Measurements from ENCODE around the gene POLR2H.

Gene POLR2H

DNA sequence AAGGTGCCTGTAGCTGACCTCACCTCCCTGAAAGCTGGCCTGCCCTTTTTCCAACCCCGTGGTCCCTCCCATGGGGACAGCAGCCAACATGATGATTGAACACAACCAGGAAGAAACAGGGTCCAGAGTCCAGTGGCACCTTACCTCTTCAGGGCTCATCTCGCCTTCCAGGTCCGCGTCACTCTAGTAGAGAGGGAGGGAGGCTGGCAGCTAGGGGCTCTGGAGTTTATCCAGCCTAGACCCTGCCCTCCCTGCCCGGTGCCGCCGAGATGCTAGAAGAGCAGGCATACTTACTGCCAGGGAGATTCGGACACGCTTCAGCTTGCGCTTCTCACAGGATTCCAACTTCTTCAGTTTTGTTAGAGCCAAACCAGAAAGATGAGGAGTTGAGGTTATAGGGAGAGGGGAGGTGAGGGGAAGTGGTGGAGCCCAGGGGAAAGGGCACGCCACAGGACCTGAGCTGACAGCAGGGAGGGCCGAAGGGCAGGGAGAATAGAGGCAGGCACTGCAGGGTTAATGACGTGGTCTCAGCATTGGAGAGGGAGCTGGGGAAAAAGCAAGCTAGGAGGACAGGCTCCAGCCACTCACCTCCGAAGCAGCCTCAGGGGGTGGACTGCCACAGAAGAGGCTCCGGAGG lies 9.2 kb upstream of the POLR2H start:
- no peak for DNase-seq (ENCODE audit: low read depth)

DNA sequence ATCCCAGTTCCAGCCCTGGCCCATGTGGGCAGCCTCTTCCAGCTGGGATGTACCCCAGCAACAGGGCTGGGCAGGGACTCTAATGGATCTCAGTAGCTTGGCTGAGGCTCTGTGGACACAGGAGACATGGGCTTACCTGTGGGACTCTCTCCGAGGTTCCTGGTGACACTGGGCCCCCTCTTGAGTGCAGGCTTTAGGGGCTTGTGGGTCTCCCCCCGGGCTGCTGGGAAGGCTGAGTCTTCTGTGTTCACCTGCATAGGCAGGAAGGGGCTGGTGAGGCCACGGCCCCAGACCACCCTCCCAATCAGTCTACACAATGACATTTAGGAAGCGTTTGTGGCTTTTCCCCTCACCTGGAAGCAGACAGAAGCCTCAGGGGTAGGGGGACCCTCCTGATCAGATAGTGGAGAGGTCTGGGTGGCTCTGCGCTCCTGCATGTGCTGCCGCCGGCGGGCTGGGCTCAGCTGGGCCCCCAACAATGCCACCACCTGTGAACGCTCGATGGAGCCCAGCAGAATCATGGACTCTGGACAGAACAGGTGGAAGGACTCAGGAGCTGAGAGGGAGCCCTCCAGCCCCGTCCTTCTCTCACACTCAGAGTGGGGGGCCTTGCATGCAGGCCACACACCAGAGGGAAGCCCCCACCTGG lies 8.5 kb upstream of the POLR2H start:
- DNase-seq (ENCODE audit: low read depth): no peak

DNA sequence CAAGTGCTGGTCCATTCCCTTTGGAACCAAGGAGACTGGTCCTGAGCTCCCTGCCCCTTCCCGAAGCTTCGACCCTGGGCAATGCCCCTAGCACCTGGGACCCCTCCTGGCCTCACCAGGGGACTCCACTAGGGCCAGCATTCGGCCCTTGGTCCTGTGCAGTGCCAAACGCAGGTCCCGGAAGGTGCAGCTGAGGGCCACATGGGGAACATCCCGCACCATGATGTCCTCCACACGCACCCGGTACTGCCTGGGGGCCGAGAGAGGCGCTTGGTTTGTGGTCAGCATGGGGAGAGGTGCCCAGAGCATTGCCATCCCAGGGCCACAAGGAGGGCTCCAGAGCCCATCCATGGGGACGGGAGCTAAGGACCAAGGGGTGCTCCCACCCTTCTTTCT lies 8.0 kb upstream of the POLR2H start:
- no peak for DNase-seq (ENCODE audit: low read depth)

DNA sequence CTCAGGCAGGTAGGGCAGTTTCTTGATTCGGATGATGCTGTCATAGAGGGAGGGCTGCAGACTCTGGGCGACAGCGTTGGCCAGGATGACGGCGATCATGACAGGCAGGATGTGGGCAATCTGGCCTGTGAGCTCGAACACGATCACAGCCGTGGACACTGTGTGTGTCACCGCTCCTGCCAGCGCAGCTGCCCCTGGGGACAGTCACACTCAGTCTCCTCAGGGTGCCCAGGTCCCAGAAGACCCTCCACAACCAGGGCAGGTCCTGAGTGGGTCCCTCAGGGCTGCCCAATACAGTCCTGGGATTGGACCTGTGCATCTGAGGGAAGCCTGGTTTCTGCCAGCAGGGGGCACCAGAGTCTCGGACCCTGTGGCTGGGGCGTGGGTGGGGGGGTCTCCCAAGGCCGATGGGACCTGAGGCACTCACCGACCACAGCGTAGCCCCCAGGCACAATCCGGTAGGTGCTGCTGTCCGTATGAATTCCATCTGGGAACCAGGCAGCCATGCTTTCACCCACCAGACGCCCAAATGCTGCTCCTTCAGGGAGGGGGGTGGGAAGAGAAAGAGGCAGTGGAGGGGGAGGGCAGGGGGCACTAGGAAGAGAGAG lies 7.3 kb upstream of the POLR2H start:
- peak; percentile 52 for DNase-seq (ENCODE audit: low read depth)

GRCh38 chr3:184354754-184355153 lies 6.8 kb upstream of the POLR2H start:
- no peak for DNase-seq (ENCODE audit: low read depth)

GRCh38 chr3:184355261-184356040 lies 6.1 kb upstream of the POLR2H start:
- no peak for DNase-seq (ENCODE audit: low read depth)

DNA sequence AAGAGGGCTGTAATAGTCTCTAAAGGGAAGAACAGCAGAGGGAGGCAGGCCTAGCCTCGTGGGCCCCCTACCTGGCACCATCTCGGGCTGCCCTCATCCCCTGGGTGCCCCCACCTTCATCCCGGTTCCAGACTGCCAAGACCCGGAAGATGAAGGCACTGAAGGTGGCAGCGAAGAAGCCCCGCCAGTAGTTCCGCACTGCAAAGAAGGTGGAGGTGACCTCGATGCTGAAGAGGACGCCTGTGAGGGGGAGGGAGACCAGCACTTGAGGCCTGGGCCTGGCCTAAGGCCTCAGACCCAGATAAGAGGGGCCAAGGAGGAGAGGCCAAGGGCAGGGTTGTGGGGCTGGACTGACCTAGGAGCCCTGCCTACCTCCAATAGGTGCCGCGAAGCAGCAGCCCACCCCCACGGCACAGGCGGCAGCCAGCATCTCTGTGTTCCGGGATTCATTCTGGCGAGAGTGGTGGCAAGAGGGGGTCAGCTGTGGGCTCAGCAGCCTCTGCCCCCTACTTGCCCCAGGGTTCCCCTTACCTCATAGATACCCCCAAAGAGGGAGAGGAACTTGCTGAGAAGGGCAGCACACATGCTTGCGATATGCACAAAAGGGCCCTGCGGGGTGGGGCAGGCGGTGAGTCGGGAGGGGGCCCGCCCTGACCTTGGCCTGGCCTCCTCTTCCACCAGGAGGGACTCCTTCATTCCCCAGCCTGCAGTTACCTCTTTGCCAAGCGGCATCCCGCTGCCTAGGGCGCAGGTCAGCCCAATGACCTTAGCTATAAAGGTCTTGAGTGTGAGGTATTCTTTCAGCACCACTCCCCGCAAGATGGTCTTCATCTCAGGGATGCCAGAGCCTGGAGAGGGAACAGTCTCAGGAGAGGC lies 4.0 kb upstream of the POLR2H start:
- DNase-seq (ENCODE audit: low read depth): no peak

- no peak for DNase-seq (ENCODE audit: low read depth)
Measured at GRCh38 chr3:184358124-184358767, 3.3 kb upstream of the POLR2H start.

DNA sequence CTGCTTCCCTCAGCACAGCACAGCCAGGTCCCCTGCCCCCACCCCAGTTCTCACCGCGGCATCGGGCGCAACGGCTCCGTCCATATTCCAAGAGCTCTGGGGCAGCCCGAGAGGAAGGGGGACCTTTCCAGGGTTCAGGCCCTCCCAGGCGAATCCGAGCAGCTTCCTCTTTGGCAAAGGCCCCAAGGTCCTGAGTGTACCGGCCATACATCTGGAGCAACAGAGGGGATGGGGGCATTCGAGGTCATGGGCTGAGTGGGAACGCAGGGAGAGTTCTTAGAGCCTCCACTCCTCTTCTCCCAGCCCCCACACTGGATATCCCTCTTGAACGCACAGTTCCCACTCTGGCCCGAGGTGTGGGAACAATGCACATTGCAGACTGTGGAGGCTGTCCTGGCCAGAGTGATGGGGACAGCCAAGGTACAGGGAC lies 2.6 kb upstream of the POLR2H start:
- no peak for DNase-seq (ENCODE audit: low read depth)

- no peak for DNase-seq (ENCODE audit: low read depth)
Measured at GRCh38 chr3:184359610-184360009, 1.9 kb upstream of the POLR2H start.

GRCh38 chr3:184360070-184360928 lies 1.2 kb upstream of the POLR2H start:
- DNase-seq (ENCODE audit: low read depth): no peak

DNA sequence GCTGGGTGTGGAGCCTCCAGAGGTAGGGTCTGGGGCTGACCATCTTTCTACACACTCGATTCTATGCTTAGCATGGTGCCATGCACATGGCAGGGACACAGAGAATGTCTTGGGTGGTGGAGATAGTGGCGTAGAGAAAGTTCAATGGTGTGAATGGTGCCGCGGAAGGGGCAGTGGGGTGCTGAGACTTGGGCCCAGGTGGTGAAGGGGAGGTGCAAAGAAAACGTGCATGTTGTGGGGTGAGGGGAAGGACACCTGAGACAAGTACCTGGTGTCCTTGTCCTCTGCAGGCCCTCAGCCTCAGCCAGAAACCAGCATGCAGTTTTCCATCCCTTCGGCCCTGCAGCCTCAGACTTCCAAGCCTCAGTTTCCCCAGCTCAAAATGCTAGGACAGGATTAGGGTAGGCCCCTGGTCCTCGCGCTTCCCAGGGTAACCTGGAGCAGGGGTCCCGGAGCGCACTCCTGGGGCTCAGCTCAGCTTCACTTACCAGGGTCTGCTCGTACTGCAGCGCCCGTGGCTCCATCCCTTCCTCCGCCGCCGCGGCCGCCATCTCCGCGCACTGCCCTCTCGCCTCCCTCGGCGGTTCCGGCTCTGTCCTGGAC lies 480 bp upstream of the POLR2H start:
- no peak for DNase-seq (ENCODE audit: low read depth)

- peak; percentile 31 for DNase-seq (ENCODE audit: low read depth)
Measured at GRCh38 chr3:184361932-184362667, 590 bp downstream of the POLR2H start.

DNA sequence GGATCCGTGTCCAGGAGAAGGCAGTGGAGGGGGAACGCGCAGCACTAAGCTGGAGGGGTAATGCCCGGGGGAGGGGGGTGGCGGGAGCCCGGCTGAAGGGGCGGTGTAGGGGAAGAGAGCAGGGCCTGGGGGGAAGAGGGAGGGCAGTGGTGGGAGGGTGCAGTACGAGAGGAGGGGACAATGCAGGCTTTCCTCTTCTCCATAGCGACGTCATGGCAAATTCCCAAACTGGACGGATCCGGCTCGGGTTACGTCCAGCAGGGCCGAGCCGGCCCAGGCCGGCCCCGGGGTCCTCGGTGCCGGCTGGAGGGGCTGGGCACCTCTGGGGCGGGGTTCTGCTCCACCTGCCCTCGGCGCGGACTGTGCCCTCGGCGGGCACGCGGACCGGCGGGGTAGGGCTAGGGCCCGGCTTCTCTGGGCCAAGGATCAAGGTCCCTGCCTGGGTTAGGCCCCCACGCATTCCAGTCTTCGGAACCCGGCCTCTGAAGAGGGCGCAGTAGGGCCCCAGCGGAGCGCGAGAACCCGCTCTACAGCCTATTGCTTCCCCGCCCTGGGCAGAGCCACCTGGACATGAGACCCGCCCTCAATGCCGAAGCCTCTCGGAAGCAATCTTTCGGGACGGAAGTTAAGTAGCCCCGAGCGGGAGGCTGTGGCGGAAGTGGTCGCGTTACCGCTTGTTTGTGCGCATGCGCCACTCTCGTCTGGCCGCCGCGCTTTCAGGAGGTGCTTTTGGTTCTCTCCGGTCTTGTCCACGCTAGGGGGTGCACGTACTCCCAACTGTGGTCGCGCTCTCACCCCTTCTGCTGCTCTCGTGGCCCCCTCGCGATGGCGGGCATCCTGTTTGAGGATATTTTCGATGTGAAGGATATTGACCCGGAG lies 1.4 kb downstream of the POLR2H start:
- peak; percentile 93 for DNase-seq (ENCODE audit: low read depth)

DNA sequence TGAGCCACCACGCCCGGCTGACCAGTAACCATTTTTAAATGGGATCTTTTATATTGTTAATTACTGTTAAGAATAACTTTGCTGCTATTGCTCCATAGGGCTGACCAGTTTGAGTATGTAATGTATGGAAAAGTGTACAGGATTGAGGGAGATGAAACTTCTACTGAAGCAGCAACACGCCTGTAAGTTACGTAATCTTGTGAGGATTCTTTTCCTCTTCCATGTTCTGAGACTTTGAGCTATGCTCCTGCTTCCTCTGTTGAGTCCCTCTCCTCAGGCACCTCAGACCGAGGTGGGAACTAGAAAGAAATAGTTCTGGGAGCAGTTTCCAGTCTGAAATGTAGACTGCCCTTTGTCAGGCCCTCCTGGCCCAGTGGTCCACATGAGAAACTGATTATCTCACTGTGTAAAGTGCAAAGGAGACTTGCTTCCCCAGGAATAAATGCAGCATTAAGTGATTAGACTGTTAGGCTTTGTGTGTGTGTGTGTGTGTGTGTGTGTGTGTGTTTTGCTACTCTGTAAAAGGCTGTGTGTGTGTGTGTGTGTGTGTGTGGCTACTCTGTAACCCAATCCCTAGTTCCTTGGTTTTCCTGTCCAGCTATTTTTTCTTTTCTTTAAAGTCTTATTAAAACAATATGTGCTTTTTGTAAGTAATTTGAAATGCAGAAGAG lies 5.2 kb downstream of the POLR2H start:
- DNase-seq (ENCODE audit: low read depth): no peak

DNA sequence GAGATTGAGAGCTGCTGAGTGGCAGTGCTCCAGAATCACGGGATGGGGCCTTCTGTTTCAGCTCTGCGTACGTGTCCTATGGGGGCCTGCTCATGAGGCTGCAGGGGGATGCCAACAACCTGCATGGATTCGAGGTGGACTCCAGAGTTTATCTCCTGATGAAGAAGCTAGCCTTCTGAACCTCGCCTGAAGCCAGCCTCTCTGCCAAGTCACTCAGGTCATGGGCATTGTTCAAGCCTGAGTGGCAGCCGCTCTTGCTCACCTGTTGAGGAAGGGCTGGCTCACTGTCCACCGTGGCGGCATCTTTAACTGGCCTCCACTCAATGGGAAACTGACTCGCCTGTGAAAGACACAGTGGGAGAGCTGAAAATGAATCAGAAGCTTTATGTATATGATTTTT lies 6.6 kb downstream of the POLR2H start:
- no peak for DNase-seq (ENCODE audit: low read depth)

DNA sequence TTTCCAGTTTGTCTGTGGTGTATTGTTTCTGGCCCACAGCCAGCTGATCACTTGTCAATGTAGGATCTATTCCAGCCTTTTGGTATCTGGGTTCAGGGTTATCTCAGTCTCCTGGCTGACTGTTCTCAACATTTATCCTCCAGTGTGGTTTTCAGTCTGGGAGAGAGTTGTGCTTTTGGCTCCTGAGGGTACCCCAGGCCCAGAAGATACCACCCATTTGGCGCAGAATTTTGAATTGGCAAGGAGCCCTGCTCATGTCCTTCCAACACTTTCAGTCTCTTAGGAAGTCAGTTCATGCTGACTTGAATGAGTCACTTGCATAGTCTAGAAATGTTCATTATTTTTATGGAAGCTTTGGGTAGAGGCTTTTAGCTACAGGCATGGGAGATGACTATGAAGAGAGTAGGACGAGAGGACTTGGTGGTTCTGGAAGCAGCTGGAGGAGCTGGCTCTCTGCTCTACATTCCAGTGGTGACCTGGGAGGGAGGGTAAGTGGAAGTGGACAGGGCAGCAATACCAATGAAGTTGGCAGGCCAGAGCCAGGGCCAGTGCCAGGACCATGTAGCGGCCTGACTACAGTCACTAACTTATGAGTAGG lies 7.2 kb downstream of the POLR2H start:
- no peak for DNase-seq (ENCODE audit: low read depth)
